H9 (cell line): ENCODE measurements around the gene MCM7. TPM values are rescaled to one million over a fixed set of nuclear protein-coding genes. Genes with fewer than 3 reads are reported as not detected.
A peak's percentile ranks its signal among the peaks of the same experiment; 100 is the strongest.

Experiments used
- DNase-seq: peaks from one replicate; pipeline ENCODE4 v3.0.0-alpha.2; 2017
- H2AFZ ChIP-seq: one replicate; pipeline ENCODE4 v1.6.1; 2013; ENCODE audit warnings: mild to moderate bottlenecking, low read length, control low read depth, moderate library complexity
- H2AK5ac ChIP-seq: 2 replicates; pipeline ENCODE4 v1.6.1; 2013; ENCODE audit warnings: low read length, control low read depth, mixed read lengths; ENCODE audit not compliant: insufficient read length
- H2BK120ac ChIP-seq: one replicate; pipeline ENCODE4 v1.6.1; 2013; ENCODE audit warnings: low read depth, mild to moderate bottlenecking, low read length, control low read depth, inconsistent platforms; ENCODE audit not compliant: poor library complexity, severe bottlenecking
- H2BK12ac ChIP-seq: 2 replicates; pipeline ENCODE4 v1.6.1; 2013; ENCODE audit warnings: low read length, control low read depth, mixed read lengths, low read depth; ENCODE audit not compliant: insufficient read length
- H2BK15ac ChIP-seq: 2 replicates; pipeline ENCODE4 v1.6.1; 2013; ENCODE audit warnings: low read depth, low read length, control low read depth
- H2BK20ac ChIP-seq: one replicate; pipeline ENCODE4 v1.6.1; 2013; ENCODE audit warnings: low read depth, mild to moderate bottlenecking, low read length, control low read depth, inconsistent platforms; ENCODE audit not compliant: poor library complexity, severe bottlenecking
- H2BK5ac ChIP-seq: 2 replicates; pipeline ENCODE4 v1.6.1; 2013; ENCODE audit warnings: low read length, control low read depth, mixed read lengths; ENCODE audit not compliant: insufficient read length
- H3K14ac ChIP-seq: 2 replicates; pipeline ENCODE4 v1.6.1; 2013; ENCODE audit warnings: low read length, control low read depth; ENCODE audit not compliant: insufficient read depth
- H3K18ac ChIP-seq: 2 replicates; pipeline ENCODE4 v1.6.1; 2013; ENCODE audit warnings: low read depth, mild to moderate bottlenecking, mixed read lengths, low read length, control low read depth; ENCODE audit not compliant: insufficient read length
- H3K23ac ChIP-seq: 2 replicates; pipeline ENCODE4 v1.6.1; 2013; ENCODE audit warnings: low read length, control low read depth, mixed read lengths, low read depth; ENCODE audit not compliant: insufficient read length
- H3K23me2 ChIP-seq: 2 replicates; pipeline ENCODE4 v1.6.1; 2013; ENCODE audit warnings: low read depth, mild to moderate bottlenecking, mixed read lengths, low read length, control low read depth; ENCODE audit not compliant: insufficient read length, poor library complexity, severe bottlenecking
- H3K27ac ChIP-seq: 2 replicates; pipeline ENCODE4 v1.5.1; 2013; ENCODE audit warnings: low read length, control low read depth, mixed read lengths, low read depth; ENCODE audit not compliant: insufficient read length
- H3K27me3 ChIP-seq: 2 replicates; pipeline ENCODE4 v1.6.1; 2013; ENCODE audit warnings: low read length, control low read depth, inconsistent platforms; ENCODE audit not compliant: insufficient read depth
- H3K4ac ChIP-seq: 2 replicates; pipeline ENCODE4 v1.6.1; 2013; ENCODE audit warnings: low read depth, mild to moderate bottlenecking, control low read depth, inconsistent platforms, low read length, moderate library complexity
- H3K4me1 ChIP-seq: 2 replicates; pipeline ENCODE4 v1.6.1; 2013; ENCODE audit warnings: low read length, control low read depth, inconsistent platforms; ENCODE audit not compliant: insufficient read depth
- H3K4me2 ChIP-seq: 2 replicates; pipeline ENCODE4 v1.6.1; 2013; ENCODE audit warnings: low read length, control low read depth, mixed read lengths; ENCODE audit not compliant: insufficient read length, insufficient read depth
- H3K56ac ChIP-seq: 2 replicates; pipeline ENCODE4 v1.6.1; 2013; ENCODE audit warnings: low read depth, mild to moderate bottlenecking, mixed read lengths, low read length, control low read depth; ENCODE audit not compliant: insufficient read length
- H3K79me1 ChIP-seq: 2 replicates; pipeline ENCODE4 v1.6.1; 2013; ENCODE audit warnings: low read depth, mild to moderate bottlenecking, moderate library complexity, low read length, control low read depth, inconsistent platforms; ENCODE audit not compliant: insufficient read depth, poor library complexity, severe bottlenecking
- H3K79me2 ChIP-seq: 2 replicates; pipeline ENCODE4 v1.6.1; 2013; ENCODE audit warnings: low read length, control low read depth, inconsistent platforms; ENCODE audit not compliant: insufficient read depth
- H3K9ac ChIP-seq: 2 replicates; pipeline ENCODE4 v1.6.1; 2013; ENCODE audit warnings: low read length, control low read depth, mixed read lengths; ENCODE audit not compliant: insufficient read length; ENCODE audit errors: extremely low read depth
- H3K9me3 ChIP-seq: one replicate; pipeline ENCODE4 v1.6.1; 2013; ENCODE audit warnings: low read depth, low read length, inconsistent platforms; ENCODE audit not compliant: control insufficient read depth
- H3T11ph ChIP-seq: one replicate; pipeline ENCODE4 v1.6.1; 2013; ENCODE audit warnings: mild to moderate bottlenecking, low read length, control low read depth, inconsistent platforms
- H4K20me1 ChIP-seq: one replicate; pipeline ENCODE4 v1.6.1; 2013; ENCODE audit not compliant: control insufficient read depth, insufficient read length, insufficient read depth
- H4K5ac ChIP-seq: 2 replicates; pipeline ENCODE4 v1.6.1; 2013; ENCODE audit warnings: low read depth, mild to moderate bottlenecking, mixed read lengths, low read length, control low read depth; ENCODE audit not compliant: insufficient read length
- H4K8ac ChIP-seq: replicated peaks from 2 replicates; pipeline ENCODE4 v1.6.1; 2013; ENCODE audit warnings: low read length, control low read depth, mixed read lengths, low read depth; ENCODE audit not compliant: insufficient read length
- H4K91ac ChIP-seq: 2 replicates; pipeline ENCODE4 v1.6.1; 2013; ENCODE audit warnings: low read depth, mild to moderate bottlenecking, moderate library complexity, mixed read lengths, low read length, control low read depth; ENCODE audit not compliant: insufficient read length
- H3K27ac Mint-ChIP-seq, 3 experiments: 2 replicates in 2 of 3; 3 replicates in 1 of 3; pipeline ENCODE4 v1.8.0; 2020 to 2021; ENCODE audit warnings: mixed read lengths in 3 of 3, mild to moderate bottlenecking in 1 of 3, moderate library complexity in 1 of 3
- H3K27me3 Mint-ChIP-seq: 2 replicates; pipeline ENCODE4 v1.8.0; 2021; ENCODE audit warnings: low read depth, mild to moderate bottlenecking, moderate library complexity, mixed read lengths
- H3K36me3 Mint-ChIP-seq, 3 experiments: 2 replicates in 2 of 3; 3 replicates in 1 of 3; pipeline ENCODE4 v1.8.0; 2020 to 2021; ENCODE audit warnings: low read depth in 3 of 3, mixed read lengths in 3 of 3; ENCODE audit not compliant: insufficient read depth in 1 of 3
- H3K4me1 Mint-ChIP-seq, 2 experiments: 2 replicates each; pipeline ENCODE4 v1.8.0; 2020; ENCODE audit warnings: mixed read lengths in 2 of 2
- H3K4me3 Mint-ChIP-seq, 2 experiments: 2 replicates in 1 of 2; 3 replicates in 1 of 2; pipeline ENCODE4 v1.8.0; 2020 to 2021; ENCODE audit warnings: mild to moderate bottlenecking in 2 of 2, mixed read lengths in 2 of 2, moderate library complexity in 1 of 2
- H3K9me3 Mint-ChIP-seq, 2 experiments: 2 replicates in 1 of 2; 3 replicates in 1 of 2; pipeline ENCODE4 v1.8.0; 2020; ENCODE audit warnings: mild to moderate bottlenecking in 2 of 2, mixed read lengths in 2 of 2, moderate library complexity in 1 of 2
- WGBS: extraction: QIAGEN DNeasy Blood & Tissue Kit; methylation state at CpG from one replicate; pipeline ENCODE4 v1.1.7; 2013; ENCODE audit warnings: missing lambda C conversion rate, low lambda C conversion rate, mixed read lengths; ENCODE audit not compliant: insufficient read length; ENCODE audit errors: extremely low coverage; 5-methylcytosine and 5-hydroxymethylcytosine counted together
- total RNA-seq: library from RNA; stranded (reverse); gene quantifications from 2 replicates; pipeline ENCODE4 v1.2.1, GENCODE V29; 2021
- TF ChIP-seq, protein P1 (sequence below): fragments of 200-600 bp; sonication (generic); conservative IDR thresholded peaks from 3 replicates; pipeline ENCODE4 v1.8.0; 2021; ENCODE audit warnings: antibody characterized with exemption, mild to moderate bottlenecking

Gene MCM7
- total RNA-seq, 1 experiment from 2014 or later, result 390 TPM

DNA sequence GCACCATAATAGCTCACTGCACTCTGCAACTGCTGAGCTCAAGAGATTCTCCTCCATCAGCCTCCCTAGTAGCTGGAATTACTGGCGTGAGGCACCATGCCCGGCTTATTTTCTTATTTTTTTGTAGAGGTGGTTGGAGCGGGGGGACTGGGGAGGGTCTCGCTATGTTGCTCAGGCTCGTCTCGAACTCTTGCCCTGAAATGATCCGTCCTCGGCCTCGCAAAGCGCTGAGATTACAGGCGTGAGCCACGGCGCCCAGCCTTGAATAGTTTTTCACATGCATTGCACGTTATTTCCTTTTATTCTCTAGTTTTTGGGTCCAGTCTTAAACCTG lies 47.0 kb upstream of the MCM7 start:
- H3K36me3 Mint-ChIP-seq, result peaks cover 9 to 27% (median 26%) of the 10 kb centered on the region in 3 experiments
- Histone ChIP-seq H3K18ac (no peak overlapping the region), H3K79me2 (no peaks in the 10 kb centered on the region), H4K5ac (no peak overlapping the region), H2AFZ (no peak overlapping the region), H3K9ac (no peak overlapping the region), H3K14ac (no peak overlapping the region), H4K20me1 (peaks cover 2% of the 10 kb centered on the region), H3K23ac (no peak overlapping the region), H2BK12ac (no peak overlapping the region), H3K27ac (no peak overlapping the region), H3K4me2 (peak overlapping the region; percentile 49), H3K27me3 (no peaks in the 10 kb centered on the region), H3K4ac (no peak overlapping the region), H4K8ac (no peak overlapping the region), H2BK15ac (no peak overlapping the region), H3K79me1 (no peaks in the 10 kb centered on the region), H4K91ac (no peak overlapping the region), H3K4me1 (no peaks in the 10 kb centered on the region), H2BK120ac (no peak overlapping the region), H2BK20ac (no peak overlapping the region), H3K9me3 (no peaks in the 10 kb centered on the region), H2AK5ac (no peak overlapping the region), H3K56ac (no peak overlapping the region), H2BK5ac (no peak overlapping the region), H3K23me2 (peaks cover 6% of the 10 kb centered on the region), H3T11ph (no peak overlapping the region)
- peaks cover 21 to 24% of the 10 kb centered on the region in 2 experiments for H3K4me1 Mint-ChIP-seq
- H3K27ac Mint-ChIP-seq, result peak overlapping the region; percentile 76 to 97 (median 95); a peak in 6 of 7 replicates
- no peaks in the 10 kb centered on the region for H3K9me3 Mint-ChIP-seq
- H3K27me3 Mint-ChIP-seq, result peaks cover 2% of the 10 kb centered on the region; the same call in 1 of the 2 replicates
- TF ChIP-seq, protein P1, sequence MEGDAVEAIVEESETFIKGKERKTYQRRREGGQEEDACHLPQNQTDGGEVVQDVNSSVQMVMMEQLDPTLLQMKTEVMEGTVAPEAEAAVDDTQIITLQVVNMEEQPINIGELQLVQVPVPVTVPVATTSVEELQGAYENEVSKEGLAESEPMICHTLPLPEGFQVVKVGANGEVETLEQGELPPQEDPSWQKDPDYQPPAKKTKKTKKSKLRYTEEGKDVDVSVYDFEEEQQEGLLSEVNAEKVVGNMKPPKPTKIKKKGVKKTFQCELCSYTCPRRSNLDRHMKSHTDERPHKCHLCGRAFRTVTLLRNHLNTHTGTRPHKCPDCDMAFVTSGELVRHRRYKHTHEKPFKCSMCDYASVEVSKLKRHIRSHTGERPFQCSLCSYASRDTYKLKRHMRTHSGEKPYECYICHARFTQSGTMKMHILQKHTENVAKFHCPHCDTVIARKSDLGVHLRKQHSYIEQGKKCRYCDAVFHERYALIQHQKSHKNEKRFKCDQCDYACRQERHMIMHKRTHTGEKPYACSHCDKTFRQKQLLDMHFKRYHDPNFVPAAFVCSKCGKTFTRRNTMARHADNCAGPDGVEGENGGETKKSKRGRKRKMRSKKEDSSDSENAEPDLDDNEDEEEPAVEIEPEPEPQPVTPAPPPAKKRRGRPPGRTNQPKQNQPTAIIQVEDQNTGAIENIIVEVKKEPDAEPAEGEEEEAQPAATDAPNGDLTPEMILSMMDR, result no peak
- DNase-seq, result no peak
- H3K4me3 Mint-ChIP-seq, result peak overlapping the region; percentile 98
- no CpG with 5 or more reads among the region's 14 CpGs for WGBS
